GM12878 (cell line): ENCODE results near the gene CEP76. TPM values are rescaled to one million over a fixed set of nuclear protein-coding genes. Genes with fewer than 3 reads are reported as not detected.
"Not testable (repeated sequence)": the region's sequence is repeated elsewhere in the genome, so short reads cannot be mapped to it uniquely, and the experiment has no call there.

ENCODE experiments used
- ATAC-seq: fragments of 200-7000 bp; cut with Tn5 transposase; 3 replicates; pipeline ENCODE4 v1.9.1; 2020; ENCODE audit warnings: mild to moderate bottlenecking, moderate library complexity
- BruUV-seq: library from RNA; stranded (reverse); fragments of 400-500 nt; replicated peaks from 2 replicates; lab custom pipeline; 2021; lab: Mats Ljungman, UMichigan
- CTCF ChIA-PET: fragments of 300-600 bp; sonication (Branson Sonifier 250); formaldehyde crosslinking; extraction: SDS; loops from one replicate; lab custom pipeline; 2021; ENCODE audit warnings: inconsistent platforms; lab: Yijun Ruan, JAX
- POLR2A ChIA-PET: fragments of 350-600 bp; formaldehyde crosslinking; extraction: SDS; loops from one replicate; lab custom pipeline; 2021; ENCODE audit warnings: inconsistent platforms; lab: Charles Lee
- RAD21 ChIA-PET: fragments of 300-600 bp; sonication (Branson Sonifier 250); formaldehyde crosslinking; loops from one replicate; lab custom pipeline; 2023; ENCODE audit warnings: antibody characterized with exemption; ENCODE audit not compliant: unreplicated experiment; lab: Charles Lee
- SMC1A ChIA-PET: fragments of 300-600 bp; sonication (Branson Sonifier 250); formaldehyde crosslinking; loops from one replicate; lab custom pipeline; 2023; ENCODE audit not compliant: unreplicated experiment, uncharacterized antibody; lab: Charles Lee
- DNase-seq: peaks from one replicate; pipeline ENCODE4 v3.0.0-alpha.2; 2011; ENCODE audit warnings: low read depth, low spot score
- FAIRE-seq: peaks from 3 replicates; lab custom pipeline; 2011; peaks lifted over from hg19 to GRCh38; lab: Jason Lieb, UNC
- H2AFZ ChIP-seq: 2 replicates; pipeline ENCODE4 v1.6.0; 2011; ENCODE audit warnings: low read depth, low read length, control low read depth; ENCODE audit not compliant: control insufficient read depth
- H3K27ac ChIP-seq: 2 replicates; pipeline ENCODE4 v1.5.1; 2011; ENCODE audit warnings: control low read depth; ENCODE audit not compliant: control insufficient read depth, insufficient read depth
- H3K27me3 ChIP-seq, 2 experiments: replicated peaks in 1 of 2; 2 replicates each; pipeline versions ENCODE4 v1.6.0 to v1.6.1; 2011; ENCODE audit warnings: low read length in 1 of 2; ENCODE audit not compliant: control insufficient read depth in 2 of 2, insufficient read depth in 2 of 2
- H3K36me3 ChIP-seq, 2 experiments: 2 replicates each; pipeline ENCODE4 v1.5.1; 2011; ENCODE audit warnings: low read length in 1 of 2; ENCODE audit not compliant: control insufficient read depth in 2 of 2, insufficient read depth in 2 of 2
- H3K4me1 ChIP-seq: 2 replicates; pipeline ENCODE4 v1.6.1; 2011; ENCODE audit warnings: mild to moderate bottlenecking, low read length, moderate library complexity, mixed read lengths; ENCODE audit not compliant: control insufficient read depth, insufficient read depth
- H3K4me2 ChIP-seq: 2 replicates; pipeline ENCODE4 v1.6.0; 2011; ENCODE audit warnings: control low read depth; ENCODE audit not compliant: control insufficient read depth, insufficient read depth
- H3K4me3 ChIP-seq: fragments of 200-600 bp; sonication (generic); 2 replicates; pipeline ENCODE4 v1.5.1; 2016
- H3K79me2 ChIP-seq: 2 replicates; pipeline ENCODE4 v1.6.0; 2011; ENCODE audit warnings: low read length; ENCODE audit not compliant: control insufficient read depth, insufficient read depth
- H3K9ac ChIP-seq: 2 replicates; pipeline ENCODE4 v1.8.0; 2011; ENCODE audit warnings: low read length, control low read depth, mixed read lengths; ENCODE audit not compliant: control insufficient read depth, insufficient read depth
- H3K9me3 ChIP-seq: replicated peaks from 3 replicates; pipeline ENCODE4 v1.5.1; 2011; ENCODE audit warnings: mild to moderate bottlenecking, low read length; ENCODE audit not compliant: control insufficient read depth, insufficient read depth
- H4K20me1 ChIP-seq: 2 replicates; pipeline ENCODE4 v1.6.0; 2011; ENCODE audit not compliant: control insufficient read depth, insufficient read depth
- CREB1 ChIP-seq: IDR thresholded peaks from 2 replicates; pipeline ENCODE4 v1.6.1; 2012; ENCODE audit warnings: low read depth, mild to moderate bottlenecking, inconsistent platforms
- CREM ChIP-seq: IDR thresholded peaks from 2 replicates; pipeline ENCODE4 v1.6.1; 2014; ENCODE audit warnings: antibody characterized with exemption, low read depth
- EZH2 ChIP-seq: IDR thresholded peaks from 2 replicates; pipeline ENCODE4 v1.6.1; 2012; ENCODE audit warnings: low read depth, mild to moderate bottlenecking, control low read depth, inconsistent platforms, low read length, borderline replicate concordance; ENCODE audit not compliant: control insufficient read depth
- JUND ChIP-seq: IDR thresholded peaks from 2 replicates; pipeline ENCODE4 v1.6.1; 2012; ENCODE audit warnings: low read depth, mild to moderate bottlenecking, low read length, improper control_type of control experiment, moderate library complexity
- MTA2 ChIP-seq: fragments of 450-650 bp; IDR thresholded peaks from 2 replicates; pipeline ENCODE4 v1.6.1; 2016; ENCODE audit warnings: low read depth, mild to moderate bottlenecking, moderate library complexity
- NBN ChIP-seq: fragments of 450-650 bp; IDR thresholded peaks from 2 replicates; pipeline ENCODE4 v1.6.1; 2016
- SIX5 ChIP-seq: IDR thresholded peaks from 2 replicates; pipeline ENCODE4 v1.6.1; 2011; ENCODE audit warnings: mild to moderate bottlenecking, low read depth, low read length, moderate library complexity; ENCODE audit not compliant: severe bottlenecking
- WGBS: methylation state at CpG from one replicate; pipeline ENCODE4 v1.1.6; 2016; ENCODE audit warnings: low lambda C conversion rate; ENCODE audit not compliant: insufficient replicate concordance, insufficient coverage; ENCODE audit errors: missing lambda C conversion rate; 5-methylcytosine and 5-hydroxymethylcytosine counted together
- in situ Hi-C: fragments of 300-500 bp; cut with MboI; formaldehyde crosslinking; loops from 9 replicates; pipeline ENCODE4 v1.14.3; 2018; ENCODE audit warnings: mixed read lengths
- intact Hi-C: fragments of 100-400 bp; cut with micrococcal nuclease; formaldehyde crosslinking; loops from one replicate; pipeline ENCODE4 v1.14.2; 2022; ENCODE audit not compliant: unreplicated experiment
- polyA plus RNA-seq, 11 experiments: library from polyadenylated mRNA; depleted of rRNA in 4 of 11; unstranded in 6 of 11; stranded (reverse) in 5 of 11; fragments of >200 nt; fragmentation: Nextera tagmentation in 4 of 11; fragmentation: Illumina TruSeq in 1 of 11; extraction: Ambion mirVana in 4 of 11; extraction: Trizol in 1 of 11; gene quantifications; 1 replicate in 1 of 11; 2 replicates in 10 of 11; pipeline versions ENCODE4 v1.2.1 to v1.2.3, GENCODE V29; 2011 to 2016; ENCODE audit warnings: inconsistent platforms in 2 of 11, missing spikeins in 2 of 11, low read depth in 1 of 11
- total RNA-seq, 4 experiments: library from RNA; depleted of rRNA in 3 of 4; stranded (reverse); fragments of >200 nt in 3 of 4; fragmentation: Illumina TruSeq in 1 of 4; extraction: Trizol in 1 of 4; gene quantifications; 2 replicates each; pipeline versions ENCODE4 v1.2.1 to v1.2.3, GENCODE V29; 2013 to 2021
- TF ChIP-seq, protein P1 (sequence below): fragments of 450-650 bp; IDR thresholded peaks from 2 replicates; pipeline ENCODE4 v1.6.1; 2017; ENCODE audit warnings: borderline replicate concordance
- TF ChIP-seq, protein P2 (sequence below): IDR thresholded peaks from 2 replicates; pipeline ENCODE4 v1.6.1; 2012; ENCODE audit warnings: mild to moderate bottlenecking, low read depth, low read length

The CEP76 gene
- total and polyA plus RNA-seq, 10 of the 15 experiments (the other 5 are each of a cell fraction or from before 2014, with no cell fraction given), result 3.9 to 14.9 (median 13.2) TPM

GRCh38 chr18:12627199-12627598 lies 75.3 kb downstream of the CEP76 start:
- CTCF ChIA-PET, H3K79me2 ChIP-seq, H4K20me1 ChIP-seq, H3K9ac ChIP-seq, H3K4me2 ChIP-seq, H3K27me3 ChIP-seq, H3K4me3 ChIP-seq, DNase-seq, intact Hi-C loops, BruUV-seq, ATAC-seq, in situ Hi-C loops, H3K36me3 ChIP-seq, H3K4me1 ChIP-seq, SMC1A ChIA-PET, POLR2A ChIA-PET, H3K27ac ChIP-seq, FAIRE-seq, RAD21 ChIA-PET, H2AFZ ChIP-seq, H3K9me3 ChIP-seq: not testable (repeated sequence)
- 71% methylated on average over 3 of the region's 3 CpGs for WGBS

- Histone ChIP-seq H3K4me1 (no peaks in the 10 kb centered on the region), H3K27ac (no peak overlapping the region), H3K36me3 (no peaks in the 10 kb centered on the region), H3K9ac (no peak overlapping the region), H3K4me2 (no peak overlapping the region), H3K4me3 (no peak overlapping the region), H2AFZ (no peak overlapping the region), H3K79me2 (no peaks in the 10 kb centered on the region), H4K20me1 (no peaks in the 10 kb centered on the region), H3K9me3 (no peaks in the 10 kb centered on the region), H3K27me3 (no peaks in the 10 kb centered on the region)
- WGBS, result 92% methylated on average over 4 of the region's 4 CpGs
- BruUV-seq, result no TSS peak
- DNase-seq (no peak), FAIRE-seq (no peak), ATAC-seq (no peak)
- intact Hi-C loops (no loop called here), in situ Hi-C loops (no loop called here)
- ChIA-PET SMC1A (no interaction called here), CTCF (no interaction called here), POLR2A (no interaction called here), RAD21 (no interaction called here)
- TF ChIP-seq JUND (no peak), SIX5 (no peak), MTA2 (no peak), CREB1 (no peak), EZH2 (no peak), CREM (no peak), NBN (no peak)
- TF ChIP-seq, protein P1, sequence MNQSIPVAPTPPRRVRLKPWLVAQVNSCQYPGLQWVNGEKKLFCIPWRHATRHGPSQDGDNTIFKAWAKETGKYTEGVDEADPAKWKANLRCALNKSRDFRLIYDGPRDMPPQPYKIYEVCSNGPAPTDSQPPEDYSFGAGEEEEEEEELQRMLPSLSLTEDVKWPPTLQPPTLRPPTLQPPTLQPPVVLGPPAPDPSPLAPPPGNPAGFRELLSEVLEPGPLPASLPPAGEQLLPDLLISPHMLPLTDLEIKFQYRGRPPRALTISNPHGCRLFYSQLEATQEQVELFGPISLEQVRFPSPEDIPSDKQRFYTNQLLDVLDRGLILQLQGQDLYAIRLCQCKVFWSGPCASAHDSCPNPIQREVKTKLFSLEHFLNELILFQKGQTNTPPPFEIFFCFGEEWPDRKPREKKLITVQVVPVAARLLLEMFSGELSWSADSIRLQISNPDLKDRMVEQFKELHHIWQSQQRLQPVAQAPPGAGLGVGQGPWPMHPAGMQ, result no peak
- TF ChIP-seq, protein P2, sequence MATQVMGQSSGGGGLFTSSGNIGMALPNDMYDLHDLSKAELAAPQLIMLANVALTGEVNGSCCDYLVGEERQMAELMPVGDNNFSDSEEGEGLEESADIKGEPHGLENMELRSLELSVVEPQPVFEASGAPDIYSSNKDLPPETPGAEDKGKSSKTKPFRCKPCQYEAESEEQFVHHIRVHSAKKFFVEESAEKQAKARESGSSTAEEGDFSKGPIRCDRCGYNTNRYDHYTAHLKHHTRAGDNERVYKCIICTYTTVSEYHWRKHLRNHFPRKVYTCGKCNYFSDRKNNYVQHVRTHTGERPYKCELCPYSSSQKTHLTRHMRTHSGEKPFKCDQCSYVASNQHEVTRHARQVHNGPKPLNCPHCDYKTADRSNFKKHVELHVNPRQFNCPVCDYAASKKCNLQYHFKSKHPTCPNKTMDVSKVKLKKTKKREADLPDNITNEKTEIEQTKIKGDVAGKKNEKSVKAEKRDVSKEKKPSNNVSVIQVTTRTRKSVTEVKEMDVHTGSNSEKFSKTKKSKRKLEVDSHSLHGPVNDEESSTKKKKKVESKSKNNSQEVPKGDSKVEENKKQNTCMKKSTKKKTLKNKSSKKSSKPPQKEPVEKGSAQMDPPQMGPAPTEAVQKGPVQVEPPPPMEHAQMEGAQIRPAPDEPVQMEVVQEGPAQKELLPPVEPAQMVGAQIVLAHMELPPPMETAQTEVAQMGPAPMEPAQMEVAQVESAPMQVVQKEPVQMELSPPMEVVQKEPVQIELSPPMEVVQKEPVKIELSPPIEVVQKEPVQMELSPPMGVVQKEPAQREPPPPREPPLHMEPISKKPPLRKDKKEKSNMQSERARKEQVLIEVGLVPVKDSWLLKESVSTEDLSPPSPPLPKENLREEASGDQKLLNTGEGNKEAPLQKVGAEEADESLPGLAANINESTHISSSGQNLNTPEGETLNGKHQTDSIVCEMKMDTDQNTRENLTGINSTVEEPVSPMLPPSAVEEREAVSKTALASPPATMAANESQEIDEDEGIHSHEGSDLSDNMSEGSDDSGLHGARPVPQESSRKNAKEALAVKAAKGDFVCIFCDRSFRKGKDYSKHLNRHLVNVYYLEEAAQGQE, result no peak
Observed at GRCh38 chr18:12625241-12625640, 77.3 kb downstream of the CEP76 start.
